ENCODE measurements around the gene PSMA5. TPM values are rescaled to one million over a fixed set of nuclear protein-coding genes. Genes with fewer than 3 reads are reported as not detected.
A peak's percentile ranks its signal among the peaks of the same experiment; 100 is the strongest.
"Not testable (repeated sequence)": the region's sequence is repeated elsewhere in the genome, so short reads cannot be mapped to it uniquely, and the experiment has no call there.

The PSMA5 gene
- polyA plus RNA-seq, 2 of the 4 experiments (the other 2 are of a cell fraction) = 93.7 to 140 TPM

- CTCF ChIA-PET = interaction anchor here (1.2 to 1.8 kb wide), 4 partner anchors 19 to 153 kb away, joined by 3 to 6 read pairs (median 4); no protein-coding TSS in a partner anchor
- Histone ChIP-seq H3K4me3 (no peak overlapping the region), H3K27ac (no peak overlapping the region), H3K4me2 (no peak overlapping the region), H3K4me1 (peaks cover 4% of the 10 kb centered on the region; the same call in 1 of the 3 replicates), H3K9me3 (no peaks in the 10 kb centered on the region)
- FAIRE-seq (no peak), DNase-seq (ENCODE audit: low read depth in 1 of 2, low spot score in 1 of 2) (no peak), ATAC-seq (no peak)
- POLR2A ChIA-PET = interaction anchor here (0.6 kb wide), 1 partner anchor 19 kb away, joined by 3 read pairs; no protein-coding TSS in a partner anchor
- 89% methylated on average over 3 of the region's 3 CpGs for WGBS (ENCODE audit: missing lambda C conversion rate)
- TF ChIP-seq SMC3 (IDR thresholded peaks at IDR 0.05) = no peak
- TF ChIP-seq, protein P1, sequence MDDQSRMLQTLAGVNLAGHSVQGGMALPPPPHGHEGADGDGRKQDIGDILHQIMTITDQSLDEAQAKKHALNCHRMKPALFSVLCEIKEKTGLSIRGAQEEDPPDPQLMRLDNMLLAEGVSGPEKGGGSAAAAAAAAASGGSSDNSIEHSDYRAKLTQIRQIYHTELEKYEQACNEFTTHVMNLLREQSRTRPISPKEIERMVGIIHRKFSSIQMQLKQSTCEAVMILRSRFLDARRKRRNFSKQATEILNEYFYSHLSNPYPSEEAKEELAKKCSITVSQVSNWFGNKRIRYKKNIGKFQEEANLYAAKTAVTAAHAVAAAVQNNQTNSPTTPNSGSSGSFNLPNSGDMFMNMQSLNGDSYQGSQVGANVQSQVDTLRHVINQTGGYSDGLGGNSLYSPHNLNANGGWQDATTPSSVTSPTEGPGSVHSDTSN (IDR thresholded peaks at IDR 0.05) = no peak
- TF ChIP-seq HEYL (CRISPR knock-in tag; IDR thresholded peaks at IDR 0.05) = no peak
- TF ChIP-seq KDM1A (IDR thresholded peaks at IDR 0.05; ENCODE audit: low read depth) = no peak
- no peak for TF ChIP-seq MAZ (IDR thresholded peaks at IDR 0.05; ENCODE audit: borderline replicate concordance, low read depth, low read length)
- no peak for TF ChIP-seq EHF (CRISPR knock-in tag; IDR thresholded peaks at IDR 0.05)
- no peak for TF ChIP-seq RFX5 (IDR thresholded peaks at IDR 0.05)
- no peak for TF ChIP-seq POLR2A (IDR thresholded peaks at IDR 0.05; ENCODE audit: low read length)
Observed at GRCh38 chr1:109379422-109379821, 46.8 kb downstream of the PSMA5 start.

DNA sequence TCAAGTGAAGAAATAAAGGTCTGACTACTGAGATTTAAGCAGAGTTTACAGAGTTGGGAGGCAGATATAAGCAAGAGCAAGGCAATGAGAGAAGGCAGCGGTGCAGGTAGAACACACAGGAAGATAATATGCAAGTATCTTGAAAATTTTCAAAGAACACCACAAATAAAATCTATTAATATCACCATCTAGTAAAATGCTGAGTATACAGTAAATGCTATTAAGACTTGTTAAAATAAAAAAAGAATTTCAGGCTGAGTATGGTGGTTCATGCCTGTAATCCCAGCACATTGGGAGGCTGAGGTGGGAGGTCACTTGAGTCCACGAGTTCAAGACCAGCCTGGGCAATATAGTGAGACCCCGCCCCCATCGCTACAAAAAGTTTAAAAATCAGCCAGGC is 48.5 kb downstream of the PSMA5 start:
- no peak overlapping the region for H3K4me3 ChIP-seq
- no peak for ATAC-seq
- H3K27ac ChIP-seq = no peak overlapping the region
- 82% methylated on average over 4 of the region's 4 CpGs for WGBS (ENCODE audit: missing lambda C conversion rate)
- CTCF ChIA-PET = interaction anchor here (1.7 kb wide), 1 partner anchor 22 kb away, joined by 5 read pairs; no protein-coding TSS in a partner anchor
- no peak overlapping the region for H3K4me2 ChIP-seq
- H3K9me3 ChIP-seq = no peaks in the 10 kb centered on the region
- POLR2A ChIA-PET = no interaction called here
- no peaks in the 10 kb centered on the region for H3K4me1 ChIP-seq
- no peak for DNase-seq (ENCODE audit: low read depth in 1 of 2, low spot score in 1 of 2)
- TF ChIP-seq FOXS1 (CRISPR knock-in tag; IDR thresholded peaks at IDR 0.05) (no peak), MAFK (IDR thresholded peaks at IDR 0.05; ENCODE audit: partially characterized antibody) (peak; percentile 52)
- FAIRE-seq = no peak

DNA sequence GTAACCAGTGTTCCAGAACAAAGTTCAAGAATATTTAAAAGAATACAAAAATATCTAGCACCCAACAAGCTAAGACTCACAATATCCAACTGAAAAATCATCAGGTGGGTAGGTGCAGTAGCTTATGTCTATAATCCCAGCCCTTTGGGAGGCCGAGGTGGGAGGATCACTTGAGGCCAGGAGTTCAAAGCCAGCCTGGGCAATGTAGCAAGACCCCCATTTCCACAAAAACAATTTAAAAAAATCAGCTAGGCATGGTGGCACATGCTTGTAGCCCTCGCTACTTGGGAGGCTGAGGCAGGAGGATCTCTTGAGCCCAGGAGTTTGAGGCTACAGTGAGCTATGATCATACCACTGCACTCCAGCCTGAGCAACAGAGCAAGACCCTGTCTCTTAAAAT is 52.6 kb downstream of the PSMA5 start:
- FAIRE-seq; H3K9me3 ChIP-seq; DNase-seq (ENCODE audit: low read depth in 1 of 2, low spot score in 1 of 2); H3K4me2 ChIP-seq; POLR2A ChIA-PET; H3K4me3 ChIP-seq; H3K27ac ChIP-seq; H3K4me1 ChIP-seq; CTCF ChIA-PET; ATAC-seq: not testable (repeated sequence)
- WGBS (ENCODE audit: missing lambda C conversion rate) = 86% methylated on average over 2 of the region's 2 CpGs

DNA sequence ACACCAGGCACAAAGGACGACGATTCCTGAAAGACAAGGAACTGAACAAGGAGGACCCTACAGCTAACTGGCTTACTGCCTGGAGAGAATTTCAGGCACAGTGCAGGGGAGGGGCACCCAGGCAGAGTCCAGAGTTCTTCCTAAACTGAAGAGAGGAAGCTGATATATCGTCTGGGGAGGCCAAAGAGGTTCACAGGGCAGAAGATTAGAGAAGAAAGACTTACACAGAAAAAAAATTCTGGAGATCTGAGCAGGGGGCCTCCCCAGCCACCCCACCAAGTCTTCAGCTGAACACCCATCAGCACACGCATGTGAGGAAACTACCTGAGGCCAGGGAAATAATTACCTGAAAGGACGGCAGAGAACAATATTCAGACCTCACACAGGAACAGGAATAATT is 53.1 kb downstream of the PSMA5 start:
- WGBS (ENCODE audit: missing lambda C conversion rate) = 62% methylated on average over 5 of the region's 5 CpGs
- FAIRE-seq (no peak), DNase-seq (ENCODE audit: low read depth in 1 of 2, low spot score in 1 of 2) (no peak), ATAC-seq (no peak)
- CTCF ChIA-PET = no interaction called here
- H3K4me2 ChIP-seq = no peak overlapping the region
- H3K4me3 ChIP-seq = no peak overlapping the region
- POLR2A ChIA-PET = no interaction called here
- no peaks in the 10 kb centered on the region for H3K4me1 ChIP-seq
- TF ChIP-seq MAFK (IDR thresholded peaks at IDR 0.05; ENCODE audit: partially characterized antibody) (no peak), KDM1A (IDR thresholded peaks at IDR 0.05; ENCODE audit: low read depth) (no peak), CBX2 (IDR thresholded peaks at IDR 0.05; ENCODE audit: borderline replicate concordance, low read depth) (no peak), PHF8 (IDR thresholded peaks at IDR 0.05; ENCODE audit: borderline replicate concordance, low read depth) (no peak), RCOR1 (IDR thresholded peaks at IDR 0.05; ENCODE audit: low read depth, low read length) (no peak), SMC3 (IDR thresholded peaks at IDR 0.05) (no peak), CEBPB (IDR thresholded peaks at IDR 0.05) (no peak), KDM5A (IDR thresholded peaks at IDR 0.05) (no peak), POLR2A (IDR thresholded peaks at IDR 0.05; ENCODE audit: low read length) (no peak), NPAS2 (CRISPR knock-in tag; IDR thresholded peaks at IDR 0.05; ENCODE audit: borderline replicate concordance) (no peak), BCL3 (IDR thresholded peaks at IDR 0.05) (no peak), EP300 (IDR thresholded peaks at IDR 0.05) (no peak), HOXA7 (CRISPR knock-in tag; IDR thresholded peaks at IDR 0.05) (no peak), JUN (IDR thresholded peaks at IDR 0.05) (no peak)
- TF ChIP-seq, protein P2, sequence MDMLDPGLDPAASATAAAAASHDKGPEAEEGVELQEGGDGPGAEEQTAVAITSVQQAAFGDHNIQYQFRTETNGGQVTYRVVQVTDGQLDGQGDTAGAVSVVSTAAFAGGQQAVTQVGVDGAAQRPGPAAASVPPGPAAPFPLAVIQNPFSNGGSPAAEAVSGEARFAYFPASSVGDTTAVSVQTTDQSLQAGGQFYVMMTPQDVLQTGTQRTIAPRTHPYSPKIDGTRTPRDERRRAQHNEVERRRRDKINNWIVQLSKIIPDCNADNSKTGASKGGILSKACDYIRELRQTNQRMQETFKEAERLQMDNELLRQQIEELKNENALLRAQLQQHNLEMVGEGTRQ (IDR thresholded peaks at IDR 0.05) = no peak
- TF ChIP-seq, protein P3, sequence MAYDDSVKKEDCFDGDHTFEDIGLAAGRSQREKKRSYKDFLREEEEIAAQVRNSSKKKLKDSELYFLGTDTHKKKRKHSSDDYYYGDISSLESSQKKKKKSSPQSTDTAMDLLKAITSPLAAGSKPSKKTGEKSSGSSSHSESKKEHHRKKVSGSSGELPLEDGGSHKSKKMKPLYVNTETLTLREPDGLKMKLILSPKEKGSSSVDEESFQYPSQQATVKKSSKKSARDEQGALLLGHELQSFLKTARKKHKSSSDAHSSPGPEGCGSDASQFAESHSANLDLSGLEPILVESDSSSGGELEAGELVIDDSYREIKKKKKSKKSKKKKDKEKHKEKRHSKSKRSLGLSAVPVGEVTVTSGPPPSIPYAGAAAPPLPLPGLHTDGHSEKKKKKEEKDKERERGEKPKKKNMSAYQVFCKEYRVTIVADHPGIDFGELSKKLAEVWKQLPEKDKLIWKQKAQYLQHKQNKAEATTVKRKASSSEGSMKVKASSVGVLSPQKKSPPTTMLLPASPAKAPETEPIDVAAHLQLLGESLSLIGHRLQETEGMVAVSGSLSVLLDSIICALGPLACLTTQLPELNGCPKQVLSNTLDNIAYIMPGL (CRISPR knock-in tag; IDR thresholded peaks at IDR 0.05; ENCODE audit: borderline replicate concordance) = no peak
- TF ChIP-seq, protein P4, sequence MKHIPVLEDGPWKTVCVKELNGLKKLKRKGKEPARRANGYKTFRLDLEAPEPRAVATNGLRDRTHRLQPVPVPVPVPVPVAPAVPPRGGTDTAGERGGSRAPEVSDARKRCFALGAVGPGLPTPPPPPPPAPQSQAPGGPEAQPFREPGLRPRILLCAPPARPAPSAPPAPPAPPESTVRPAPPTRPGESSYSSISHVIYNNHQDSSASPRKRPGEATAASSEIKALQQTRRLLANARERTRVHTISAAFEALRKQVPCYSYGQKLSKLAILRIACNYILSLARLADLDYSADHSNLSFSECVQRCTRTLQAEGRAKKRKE (CRISPR knock-in tag; IDR thresholded peaks at IDR 0.05; ENCODE audit: low read depth) = no peak
- no peaks in the 10 kb centered on the region for H3K9me3 ChIP-seq
- no peak overlapping the region for H3K27ac ChIP-seq
